WTC11 (cell line): ENCODE results near the gene LYST.

Experiments
- CTCF ChIP-seq: fragments of 200-600 bp; IDR thresholded peaks from 2 replicates; pipeline ENCODE4 v1.8.0; 2022; ENCODE audit warnings: antibody characterized with exemption
- E2F4 ChIP-seq: sonication (generic); formaldehyde crosslinking; IDR thresholded peaks from 2 replicates; pipeline ENCODE4 v1.8.1; 2022; ENCODE audit warnings: low read depth, mild to moderate bottlenecking, moderate library complexity, missing genetic modification reagents, borderline replicate concordance
- ZBTB21 ChIP-seq: sonication (generic); formaldehyde crosslinking; IDR thresholded peaks from 2 replicates; pipeline ENCODE4 v1.8.1; 2023; ENCODE audit warnings: mild to moderate bottlenecking, missing genetic modification reagents, borderline replicate concordance

DNA sequence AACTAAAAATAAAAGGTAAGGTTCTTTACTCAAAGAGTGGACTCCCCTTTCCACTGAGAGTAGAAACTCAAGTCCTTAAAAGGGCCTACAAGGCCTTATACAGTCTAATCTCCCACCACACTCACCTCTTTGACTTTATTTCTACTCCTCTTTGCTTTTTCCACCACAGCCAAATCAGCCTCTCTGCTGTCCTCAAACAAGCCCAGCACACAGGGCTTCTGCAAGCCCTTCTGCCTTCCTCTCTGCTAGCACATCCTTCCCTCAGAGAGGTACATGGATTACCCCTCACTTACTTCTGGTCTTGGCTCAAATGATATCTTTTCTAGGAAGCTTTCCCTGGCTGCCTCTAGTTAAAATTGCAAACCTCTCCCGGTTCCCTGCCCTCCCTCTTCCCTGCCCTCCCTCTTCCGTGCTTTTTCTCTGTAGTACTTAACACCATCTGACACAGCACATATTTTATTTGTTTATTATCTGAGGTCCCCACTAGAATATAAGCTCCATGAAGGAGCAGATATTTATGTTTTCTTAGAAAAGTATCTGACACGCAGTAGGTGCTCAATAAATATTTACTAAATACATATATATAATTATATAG, 1.7 kb downstream of the LYST start:
- TF ChIP-seq CTCF, result no peak
- no peak for TF ChIP-seq ZBTB21 (CRISPR knock-in tag)
- no peak for TF ChIP-seq E2F4 (CRISPR knock-in tag)
